ENCODE measurements around the gene USP44.
"Not testable (repeated sequence)": the region's sequence is repeated elsewhere in the genome, so short reads cannot be mapped to it uniquely, and the experiment has no call there.

The USP44 gene

GRCh38 chr12:95573951-95574576, 22.8 kb upstream of the USP44 start:
- H3K4me1 ChIP-seq (ENCODE audit: insufficient read depth, low read length), result peaks cover 22% of the 10 kb centered on the region
- H3K4me3 ChIP-seq (ENCODE audit: low read length), result peak overlapping the region; percentile 52
- peak overlapping the region; percentile 56; the same call in 1 of the 2 replicates for H3K9ac ChIP-seq (ENCODE audit: low read depth, low read length)
- H3K27ac ChIP-seq (ENCODE audit: low read length), result peak overlapping the region; percentile 66
- H3K27me3 ChIP-seq (ENCODE audit: insufficient read depth, low read length), result no peaks in the 10 kb centered on the region
- H3K36me3 ChIP-seq (ENCODE audit: insufficient read depth, low read depth, low read length), result no peaks in the 10 kb centered on the region
- H3K9me3 ChIP-seq (ENCODE audit: insufficient read depth, low read depth, low read length), result no peaks in the 10 kb centered on the region

- no peak overlapping the region for H3K27ac ChIP-seq (ENCODE audit: low read length)
- H3K9ac ChIP-seq (ENCODE audit: low read depth, low read length), result no peak overlapping the region
- no peak overlapping the region for H3K4me3 ChIP-seq (ENCODE audit: low read length)
- no peaks in the 10 kb centered on the region for H3K9me3 ChIP-seq (ENCODE audit: insufficient read depth, low read depth, low read length)
- H3K36me3 ChIP-seq (ENCODE audit: insufficient read depth, low read depth, low read length), result no peaks in the 10 kb centered on the region
- no peaks in the 10 kb centered on the region for H3K27me3 ChIP-seq (ENCODE audit: insufficient read depth, low read length)
- peaks cover 22% of the 10 kb centered on the region for H3K4me1 ChIP-seq (ENCODE audit: insufficient read depth, low read length)
These were observed 20.1 kb upstream of the USP44 start for GRCh38 chr12:95571369-95571768.

GRCh38 chr12:95568045-95568444, 16.8 kb upstream of the USP44 start:
- H3K36me3 ChIP-seq (ENCODE audit: insufficient read depth, low read depth, low read length); H3K27ac ChIP-seq (ENCODE audit: low read length); H3K9ac ChIP-seq (ENCODE audit: low read depth, low read length); H3K27me3 ChIP-seq (ENCODE audit: insufficient read depth, low read length); H3K4me3 ChIP-seq (ENCODE audit: low read length); H3K9me3 ChIP-seq (ENCODE audit: insufficient read depth, low read depth, low read length); H3K4me1 ChIP-seq (ENCODE audit: insufficient read depth, low read length): not testable (repeated sequence)

DNA sequence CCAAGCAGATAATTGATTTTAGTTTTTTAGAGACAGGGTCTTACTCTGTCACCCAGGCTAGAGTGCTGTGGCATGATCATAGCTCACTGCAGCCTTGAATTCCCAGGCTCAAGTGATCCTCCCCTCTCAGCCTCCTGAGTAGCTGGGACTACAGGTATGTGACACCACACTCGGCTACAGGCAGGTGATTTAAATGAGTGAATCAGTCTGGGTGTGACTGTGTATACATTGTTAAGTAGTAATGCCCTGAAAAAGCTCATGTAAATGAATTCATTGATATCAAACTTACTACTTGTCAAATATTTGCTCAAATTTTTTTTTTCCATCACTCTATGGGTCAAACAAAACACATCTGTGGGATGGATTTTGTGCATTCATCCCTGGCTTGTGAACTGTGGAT, 6.3 kb upstream of the USP44 start:
- no peak overlapping the region; the same call in 1 of the 2 replicates for H3K9ac ChIP-seq (ENCODE audit: low read depth, low read length)
- H3K36me3 ChIP-seq (ENCODE audit: insufficient read depth, low read depth, low read length), result peaks cover 12% of the 10 kb centered on the region; the same call in 1 of the 2 replicates
- H3K27me3 ChIP-seq (ENCODE audit: insufficient read depth, low read length), result no peaks in the 10 kb centered on the region
- no peaks in the 10 kb centered on the region for H3K9me3 ChIP-seq (ENCODE audit: insufficient read depth, low read depth, low read length)
- peaks cover 11% of the 10 kb centered on the region; the same call in 1 of the 2 replicates for H3K4me1 ChIP-seq (ENCODE audit: insufficient read depth, low read length)
- H3K4me3 ChIP-seq (ENCODE audit: low read length), result no peak overlapping the region
- H3K27ac ChIP-seq (ENCODE audit: low read length), result no peak overlapping the region

- no peak overlapping the region for H3K9ac ChIP-seq (ENCODE audit: low read depth, low read length)
- peaks cover 18% of the 10 kb centered on the region; the same call in 1 of the 2 replicates for H3K4me1 ChIP-seq (ENCODE audit: insufficient read depth, low read length)
- H3K36me3 ChIP-seq (ENCODE audit: insufficient read depth, low read depth, low read length), result peaks cover 12% of the 10 kb centered on the region; the same call in 1 of the 2 replicates
- H3K27me3 ChIP-seq (ENCODE audit: insufficient read depth, low read length), result no peaks in the 10 kb centered on the region
- no peak overlapping the region for H3K4me3 ChIP-seq (ENCODE audit: low read length)
- no peak overlapping the region for H3K27ac ChIP-seq (ENCODE audit: low read length)
- H3K9me3 ChIP-seq (ENCODE audit: insufficient read depth, low read depth, low read length), result no peaks in the 10 kb centered on the region
These were observed 3.3 kb upstream of the USP44 start for GRCh38 chr12:95554532-95555071.

GRCh38 chr12:95553197-95553943, 2.1 kb upstream of the USP44 start:
- H3K4me1 ChIP-seq (ENCODE audit: insufficient read depth, low read length), result peaks cover 18% of the 10 kb centered on the region; the same call in 1 of the 2 replicates
- H3K27ac ChIP-seq (ENCODE audit: low read length), result peak overlapping the region; percentile 23
- H3K27me3 ChIP-seq (ENCODE audit: insufficient read depth, low read length), result no peaks in the 10 kb centered on the region
- H3K4me3 ChIP-seq (ENCODE audit: low read length), result no peak overlapping the region
- H3K9me3 ChIP-seq (ENCODE audit: insufficient read depth, low read depth, low read length), result no peaks in the 10 kb centered on the region
- H3K36me3 ChIP-seq (ENCODE audit: insufficient read depth, low read depth, low read length), result peaks cover 12% of the 10 kb centered on the region; the same call in 1 of the 2 replicates
- peak overlapping the region; percentile 33; the same call in 1 of the 2 replicates for H3K9ac ChIP-seq (ENCODE audit: low read depth, low read length)

DNA sequence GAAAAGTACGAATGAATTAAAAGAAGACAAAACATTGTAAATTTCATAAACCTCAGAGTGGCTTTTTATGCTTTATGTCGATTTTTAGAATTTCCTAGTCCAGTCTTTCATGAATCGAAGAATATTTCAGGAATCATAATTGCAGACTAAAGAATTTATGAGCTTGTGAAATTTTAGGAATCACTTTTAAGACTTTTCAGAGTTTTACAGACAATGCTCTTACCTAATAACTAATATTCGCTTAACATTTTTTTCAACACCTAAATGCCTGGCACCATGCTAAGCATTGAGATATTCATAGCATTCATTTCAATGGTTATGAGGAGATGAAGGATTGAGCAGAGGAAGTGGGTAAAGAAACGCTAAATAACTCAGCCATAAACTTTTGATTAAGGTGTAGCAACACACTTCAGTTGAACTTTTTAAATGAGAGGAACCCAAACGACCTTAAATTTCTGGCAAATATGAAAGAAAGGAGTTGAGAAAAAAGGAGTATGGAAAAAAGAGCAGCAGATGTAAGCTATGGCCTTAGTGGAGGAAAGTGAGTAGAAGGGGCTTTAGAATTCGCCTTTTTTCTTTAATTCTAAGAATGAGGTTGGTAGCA, 739 bp upstream of the USP44 start:
- no peaks in the 10 kb centered on the region for H3K27me3 ChIP-seq (ENCODE audit: insufficient read depth, low read length)
- H3K4me1 ChIP-seq (ENCODE audit: insufficient read depth, low read length), result peaks cover 18% of the 10 kb centered on the region; the same call in 1 of the 2 replicates
- H3K36me3 ChIP-seq (ENCODE audit: insufficient read depth, low read depth, low read length), result 0 out of 2 replicates have a peak, but pooled peaks cover under 1% of the 10 kb centered on the region
- peak overlapping the region; percentile 85 for H3K4me3 ChIP-seq (ENCODE audit: low read length)
- peak overlapping the region; percentile 94 for H3K9ac ChIP-seq (ENCODE audit: low read depth, low read length)
- no peaks in the 10 kb centered on the region for H3K9me3 ChIP-seq (ENCODE audit: insufficient read depth, low read depth, low read length)
- H3K27ac ChIP-seq (ENCODE audit: low read length), result peak overlapping the region; percentile 98

DNA sequence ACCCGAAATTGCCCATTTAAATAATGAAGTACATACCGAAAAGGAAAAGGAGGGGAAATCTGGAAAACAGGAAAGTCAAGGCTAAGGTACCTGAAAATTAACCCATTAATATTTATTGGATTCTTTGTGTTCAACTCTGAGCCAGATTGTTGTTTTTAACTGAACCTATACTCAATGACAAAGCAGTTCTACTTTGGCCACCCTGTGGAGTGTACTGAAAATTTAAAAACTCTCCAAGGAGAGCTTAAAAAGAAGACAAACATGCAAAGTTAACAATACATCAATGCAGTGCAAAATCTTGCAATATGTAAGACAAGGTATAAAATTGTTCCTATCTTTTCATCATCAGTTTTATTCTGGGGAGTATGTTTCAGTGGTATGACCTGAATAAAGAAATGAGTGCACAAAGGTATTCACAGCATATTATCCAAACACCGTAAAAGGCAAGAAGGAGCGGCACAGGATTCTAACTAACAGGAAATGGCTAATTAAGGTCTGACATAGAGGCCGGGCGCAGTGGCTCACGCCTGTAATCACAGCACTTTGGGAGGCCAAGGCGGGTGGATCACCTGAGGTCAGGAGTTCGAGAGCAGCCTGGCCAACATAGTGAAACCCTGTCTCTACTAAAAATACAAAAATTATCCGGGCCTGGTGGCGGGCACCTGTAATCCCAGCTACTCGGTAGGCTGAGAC, 1.7 kb downstream of the USP44 start:
- Histone ChIP-seq H3K36me3 (ENCODE audit: insufficient read depth, low read depth, low read length) (peaks cover 6% of the 10 kb centered on the region; the same call in 1 of the 2 replicates), H3K4me3 (ENCODE audit: low read length) (peak overlapping the region; percentile 85), H3K27ac (ENCODE audit: low read length) (peak overlapping the region; percentile 89), H3K9ac (ENCODE audit: low read depth, low read length) (peak overlapping the region; percentile 94), H3K4me1 (ENCODE audit: insufficient read depth, low read length) (peaks cover 22% of the 10 kb centered on the region; the same call in 1 of the 2 replicates), H3K9me3 (ENCODE audit: insufficient read depth, low read depth, low read length) (no peaks in the 10 kb centered on the region), H3K27me3 (ENCODE audit: insufficient read depth, low read length) (no peaks in the 10 kb centered on the region)

- peaks cover 20% of the 10 kb centered on the region; the same call in 1 of the 2 replicates for H3K4me1 ChIP-seq (ENCODE audit: insufficient read depth, low read length)
- H3K9me3 ChIP-seq (ENCODE audit: insufficient read depth, low read depth, low read length), result no peaks in the 10 kb centered on the region
- H3K4me3 ChIP-seq (ENCODE audit: low read length), result peak overlapping the region; percentile 85
- H3K36me3 ChIP-seq (ENCODE audit: insufficient read depth, low read depth, low read length), result peaks cover 6% of the 10 kb centered on the region; the same call in 1 of the 2 replicates
- peak overlapping the region; percentile 91 for H3K27ac ChIP-seq (ENCODE audit: low read length)
- H3K27me3 ChIP-seq (ENCODE audit: insufficient read depth, low read length), result no peaks in the 10 kb centered on the region
- peak overlapping the region; percentile 95 for H3K9ac ChIP-seq (ENCODE audit: low read depth, low read length)
These were observed 2.5 kb downstream of the USP44 start for GRCh38 chr12:95548539-95549391.

DNA sequence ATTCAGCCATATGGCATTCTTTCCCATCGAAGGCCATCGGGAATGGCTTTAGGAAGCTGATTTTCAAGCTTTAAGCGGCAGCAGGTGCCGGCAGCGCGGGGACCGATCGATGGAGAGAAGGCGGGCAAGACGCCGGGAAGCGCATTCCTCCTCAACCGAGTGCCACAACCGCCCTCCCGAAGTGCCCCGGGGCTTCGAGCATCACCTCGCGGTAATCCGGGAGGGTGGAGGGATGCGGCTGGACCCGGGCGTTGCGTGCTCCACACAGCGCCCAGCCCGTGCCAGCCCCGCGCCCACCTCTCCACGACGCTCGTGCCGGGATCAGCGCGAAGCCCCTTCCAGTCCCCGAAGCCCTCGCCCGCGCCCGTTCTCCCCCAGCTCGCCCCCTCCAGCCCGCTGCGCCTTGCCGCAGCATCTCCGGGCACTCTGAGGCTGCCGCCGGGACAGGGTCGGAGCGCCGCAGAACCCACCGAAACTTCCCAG, 3.2 kb downstream of the USP44 start:
- peak overlapping the region; percentile 85 for H3K4me3 ChIP-seq (ENCODE audit: low read length)
- no peaks in the 10 kb centered on the region for H3K9me3 ChIP-seq (ENCODE audit: insufficient read depth, low read depth, low read length)
- peak overlapping the region; percentile 91 for H3K27ac ChIP-seq (ENCODE audit: low read length)
- peaks cover 6% of the 10 kb centered on the region; the same call in 1 of the 2 replicates for H3K36me3 ChIP-seq (ENCODE audit: insufficient read depth, low read depth, low read length)
- H3K27me3 ChIP-seq (ENCODE audit: insufficient read depth, low read length), result no peaks in the 10 kb centered on the region
- H3K4me1 ChIP-seq (ENCODE audit: insufficient read depth, low read length), result peaks cover 18% of the 10 kb centered on the region; the same call in 1 of the 2 replicates
- peak overlapping the region; percentile 95 for H3K9ac ChIP-seq (ENCODE audit: low read depth, low read length)
